VCaP (cell line): Measurements from ENCODE around the gene TAOK3.
"Not testable (repeated sequence)": the region's sequence is repeated elsewhere in the genome, so short reads cannot be mapped to it uniquely, and the experiment has no call there.

Experiments used
- H3K27ac ChIP-seq: fragments of 450-650 bp; 2 replicates; pipeline ENCODE4 v1.5.1; 2017
- TF ChIP-seq, protein P1 (sequence below): fragments of 450-650 bp; conservative IDR thresholded peaks from 2 replicates; pipeline ENCODE4 v1.5.1; 2017; ENCODE audit warnings: mild to moderate bottlenecking, moderate library complexity

TAOK3 gene

DNA sequence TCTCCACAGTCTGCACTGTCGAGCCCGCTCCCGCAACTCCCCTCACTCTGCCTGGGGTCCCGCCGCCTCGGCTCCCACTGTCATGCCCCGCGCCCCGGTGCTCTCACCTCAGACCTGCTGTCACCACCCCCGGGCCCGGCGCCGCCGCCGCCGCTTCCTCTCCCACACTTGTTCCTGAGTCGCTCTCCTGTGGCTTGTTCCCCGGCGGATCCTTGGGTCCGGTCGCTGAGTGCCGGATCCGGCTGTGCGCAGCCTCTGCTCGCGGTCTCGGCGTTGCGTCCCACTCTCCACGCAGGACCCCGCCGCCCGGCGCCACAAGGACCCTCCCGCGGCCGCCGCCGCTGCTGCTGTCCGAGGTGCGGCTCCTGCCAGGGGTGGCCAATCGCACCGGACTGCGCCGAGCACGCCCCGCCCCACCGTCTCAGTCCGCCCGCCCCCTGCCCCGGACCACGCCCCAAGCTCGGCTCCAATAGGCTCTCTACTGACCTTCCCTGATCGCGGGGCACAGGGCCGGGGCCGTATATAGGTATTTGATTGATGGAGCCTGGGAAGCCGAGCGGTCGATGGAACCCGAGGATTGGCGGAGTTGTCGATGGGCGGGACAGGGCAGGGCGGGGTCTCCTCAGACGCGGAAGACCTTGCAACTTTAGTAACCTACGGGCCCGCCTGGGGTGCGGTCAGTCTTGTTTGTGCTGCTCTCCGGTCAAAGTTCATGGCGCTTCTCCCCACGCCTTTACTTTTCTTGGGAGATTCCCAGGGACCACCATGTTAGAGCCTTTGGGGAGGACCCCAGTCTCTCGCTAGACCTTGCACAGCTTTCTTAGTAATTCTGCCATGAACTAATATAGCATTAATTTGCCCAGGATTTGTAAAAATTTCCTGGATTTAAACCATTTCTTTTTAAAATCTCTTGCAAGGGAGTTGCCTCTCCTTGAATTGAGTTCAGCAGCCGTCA lies at the start of gene TAOK3:
Gene TAOK3, minus strand, starts transcription at position 367 of the 955 bp plus-strand sequence. CDS start 117,340 bp downstream, outside the sequence.
- TF ChIP-seq, protein P1, sequence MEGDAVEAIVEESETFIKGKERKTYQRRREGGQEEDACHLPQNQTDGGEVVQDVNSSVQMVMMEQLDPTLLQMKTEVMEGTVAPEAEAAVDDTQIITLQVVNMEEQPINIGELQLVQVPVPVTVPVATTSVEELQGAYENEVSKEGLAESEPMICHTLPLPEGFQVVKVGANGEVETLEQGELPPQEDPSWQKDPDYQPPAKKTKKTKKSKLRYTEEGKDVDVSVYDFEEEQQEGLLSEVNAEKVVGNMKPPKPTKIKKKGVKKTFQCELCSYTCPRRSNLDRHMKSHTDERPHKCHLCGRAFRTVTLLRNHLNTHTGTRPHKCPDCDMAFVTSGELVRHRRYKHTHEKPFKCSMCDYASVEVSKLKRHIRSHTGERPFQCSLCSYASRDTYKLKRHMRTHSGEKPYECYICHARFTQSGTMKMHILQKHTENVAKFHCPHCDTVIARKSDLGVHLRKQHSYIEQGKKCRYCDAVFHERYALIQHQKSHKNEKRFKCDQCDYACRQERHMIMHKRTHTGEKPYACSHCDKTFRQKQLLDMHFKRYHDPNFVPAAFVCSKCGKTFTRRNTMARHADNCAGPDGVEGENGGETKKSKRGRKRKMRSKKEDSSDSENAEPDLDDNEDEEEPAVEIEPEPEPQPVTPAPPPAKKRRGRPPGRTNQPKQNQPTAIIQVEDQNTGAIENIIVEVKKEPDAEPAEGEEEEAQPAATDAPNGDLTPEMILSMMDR, result no peak
- H3K27ac ChIP-seq, result peak within 1 kb of the TSS; percentile 83

- no peak overlapping the region for H3K27ac ChIP-seq
- TF ChIP-seq, protein P1, result no peak
Observed at GRCh38 chr12:118420673-118421072, 48.0 kb upstream of the TAOK3 start.

DNA sequence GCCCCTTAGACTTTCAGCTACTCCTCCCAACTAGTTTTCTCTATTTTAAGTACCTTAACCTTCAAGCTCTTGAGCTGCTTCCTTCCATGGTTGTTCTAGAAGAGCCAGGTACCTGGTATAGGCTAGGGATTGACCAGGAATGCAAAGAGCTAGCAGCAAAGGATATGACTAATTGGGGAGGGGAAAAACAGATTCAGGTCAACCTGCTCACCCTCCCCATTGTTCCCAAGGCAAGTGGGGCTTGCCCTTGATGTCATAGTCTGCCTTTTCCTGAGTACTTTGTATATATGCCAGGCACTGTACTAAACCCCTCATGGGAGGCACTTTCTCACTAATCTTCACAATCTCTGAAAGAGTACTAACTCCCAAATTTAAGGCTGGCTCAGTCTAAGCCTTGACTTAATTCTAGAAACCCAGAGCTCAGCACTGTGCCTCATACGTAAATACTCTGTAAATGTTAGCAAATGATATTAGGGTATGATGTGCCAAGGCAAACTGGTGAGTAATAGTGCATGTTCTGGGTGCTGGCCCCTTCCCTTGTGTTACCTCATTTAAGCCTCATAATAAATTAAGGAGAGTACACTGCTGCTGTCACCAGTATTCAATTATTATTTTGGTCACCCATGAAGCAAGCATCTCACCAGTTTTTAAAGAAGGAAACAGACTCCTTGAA lies 45.8 kb upstream of the TAOK3 start:
- TF ChIP-seq, protein P1, result no peak
- no peak overlapping the region for H3K27ac ChIP-seq

- TF ChIP-seq, protein P1, result no peak
- H3K27ac ChIP-seq, result no peak overlapping the region
Observed at GRCh38 chr12:118417942-118418341, 45.2 kb upstream of the TAOK3 start.

- TF ChIP-seq, protein P1, result no peak
- H3K27ac ChIP-seq, result no peak overlapping the region
Observed at GRCh38 chr12:118409834-118410233, 37.1 kb upstream of the TAOK3 start.

GRCh38 chr12:118408241-118408640 lies 35.5 kb upstream of the TAOK3 start:
- not testable (repeated sequence) for H3K27ac ChIP-seq

DNA sequence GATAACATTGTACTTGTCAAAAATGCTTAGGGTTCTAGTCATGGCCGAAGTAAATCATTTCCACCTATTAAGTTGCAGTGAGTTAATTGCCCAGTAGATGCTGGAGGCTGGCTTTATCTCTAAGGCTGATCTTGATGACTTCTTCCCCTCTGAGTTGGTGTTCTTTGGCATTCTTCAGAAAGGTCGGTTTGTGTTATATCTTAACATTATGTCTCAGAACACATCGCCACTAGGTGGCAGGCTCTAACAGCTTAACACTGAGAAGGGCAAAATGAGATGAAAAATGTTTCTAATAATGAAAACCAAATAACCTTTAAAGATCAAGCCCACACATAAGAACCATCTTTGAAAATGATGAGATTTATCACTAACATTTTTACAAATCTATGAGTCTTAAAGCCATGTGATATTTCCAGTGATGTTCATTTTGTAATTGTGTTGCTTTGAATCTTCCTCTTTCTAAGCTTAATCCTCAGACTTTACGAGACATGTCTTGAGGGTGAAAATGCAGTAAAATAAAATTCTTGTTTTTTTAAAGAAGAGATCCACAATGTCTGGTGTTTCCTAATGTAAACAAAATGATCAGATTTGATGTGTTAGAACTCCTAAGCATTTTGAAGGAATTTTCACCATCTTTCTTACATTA lies 32.3 kb upstream of the TAOK3 start:
- peak overlapping the region; percentile 51 for H3K27ac ChIP-seq
- TF ChIP-seq, protein P1, result peak; percentile 88
